NOMO-1 treated with dmso at 0.1 percent for 144 hours (cell line): ENCODE results near the gene SH2D6.
"Not testable (repeated sequence)": the region's sequence is repeated elsewhere in the genome, so short reads cannot be mapped to it uniquely, and the experiment has no call there.

Source experiments
- DNase-seq: peaks from one replicate; lab custom pipeline; 2025; ENCODE audit not compliant: unreplicated experiment; lab: John Stamatoyannopoulos, UW

Gene SH2D6

GRCh38 chr2:85468096-85468703 is 49.7 kb downstream of the SH2D6 start:
- DNase-seq, result no peak

GRCh38 chr2:85468704-85469349 is 50.3 kb downstream of the SH2D6 start:
- no peak for DNase-seq

- no peak for DNase-seq
These were observed 52.6 kb downstream of the SH2D6 start for GRCh38 chr2:85470850-85471800.

- DNase-seq, result no peak
These were observed 53.7 kb downstream of the SH2D6 start for GRCh38 chr2:85472261-85472660.

- no peak for DNase-seq
These were observed 57.4 kb downstream of the SH2D6 start for GRCh38 chr2:85475799-85476490.

- DNase-seq, result no peak
These were observed 58.1 kb downstream of the SH2D6 start for GRCh38 chr2:85476624-85477023.

GRCh38 chr2:85477884-85478283 is 59.4 kb downstream of the SH2D6 start:
- DNase-seq, result no peak

GRCh38 chr2:85481818-85482777 is 63.6 kb downstream of the SH2D6 start:
- no peak for DNase-seq

GRCh38 chr2:85484615-85485014 is 66.1 kb downstream of the SH2D6 start:
- not testable (repeated sequence) for DNase-seq

- DNase-seq, result no peak
These were observed 67.3 kb downstream of the SH2D6 start for GRCh38 chr2:85485815-85486214.
